Measurements from ENCODE around the gene ADORA1. TPM values are rescaled to one million over a fixed set of nuclear protein-coding genes. Genes with fewer than 3 reads are reported as not detected.

ADORA1 gene
- total RNA-seq, 1 experiment from 2014 or later: 5.7 TPM

GRCh38 chr1:203211812-203212211 is 84.3 kb downstream of the ADORA1 start:
- H3K4me3 ChIP-seq (ENCODE audit: insufficient read depth, low read depth, low read length): no peak overlapping the region

DNA sequence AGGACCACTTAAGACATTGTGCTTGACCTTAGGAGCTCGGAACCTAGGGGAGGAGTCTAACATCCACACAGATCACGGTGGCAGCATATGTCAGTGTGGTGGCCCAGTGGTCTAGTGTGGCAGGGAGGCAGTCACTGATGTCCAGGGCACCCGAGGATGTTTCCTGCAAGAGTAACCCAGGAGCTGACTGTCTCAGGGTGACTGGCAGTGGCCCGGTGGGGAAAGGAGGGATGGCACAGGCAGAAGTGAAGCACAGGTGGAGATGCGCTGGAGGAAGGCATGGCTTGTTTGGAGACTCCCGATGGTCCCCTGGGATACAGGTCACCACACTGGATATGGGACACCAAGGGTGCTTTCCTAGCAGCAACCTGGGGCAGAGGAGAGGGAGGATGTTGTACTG is 85.6 kb downstream of the ADORA1 start:
- H3K36me3 ChIP-seq (replicated peaks; ENCODE audit: control insufficient read depth, insufficient read depth, low read length): no peaks in the 10 kb centered on the region
- H3K4me3 ChIP-seq (ENCODE audit: insufficient read depth, low read depth, low read length): no peak overlapping the region
- DNase-seq: no peak
- no peaks in the 10 kb centered on the region for H3K27me3 ChIP-seq (ENCODE audit: control insufficient read depth, insufficient read depth, low read length)

More at GRCh38 chr1:203211812-203212211, 84.3 kb downstream of the ADORA1 start:
- no peaks in the 10 kb centered on the region for H3K36me3 ChIP-seq (replicated peaks; ENCODE audit: control insufficient read depth, insufficient read depth, low read length)
- no peaks in the 10 kb centered on the region for H3K27me3 ChIP-seq (ENCODE audit: control insufficient read depth, insufficient read depth, low read length)
- no peak for DNase-seq

DNA sequence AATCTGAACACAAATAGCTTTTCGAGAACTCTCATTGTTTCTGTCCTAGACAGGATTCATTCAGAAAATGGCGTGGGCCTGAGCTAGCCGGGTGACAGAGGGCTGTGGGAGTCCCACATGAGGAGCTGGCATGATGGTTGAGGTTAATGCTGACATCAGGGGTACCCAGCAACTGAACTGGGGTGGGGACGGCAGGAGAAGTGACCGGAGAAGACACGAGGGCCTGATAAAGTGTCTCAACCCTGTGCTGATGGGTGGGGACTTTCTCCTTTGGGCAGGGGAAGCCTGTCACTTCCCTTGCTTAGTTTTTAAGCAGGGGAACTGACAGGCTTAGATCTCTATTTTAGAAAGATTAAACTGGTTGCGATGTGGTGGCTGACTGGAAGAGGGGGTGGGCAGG is 87.3 kb downstream of the ADORA1 start:
- Histone ChIP-seq H3K36me3 (replicated peaks; ENCODE audit: control insufficient read depth, insufficient read depth, low read length) (no peaks in the 10 kb centered on the region), H3K4me3 (ENCODE audit: insufficient read depth, low read depth, low read length) (no peak overlapping the region), H3K27me3 (ENCODE audit: control insufficient read depth, insufficient read depth, low read length) (no peaks in the 10 kb centered on the region)
- DNase-seq: no peak

GRCh38 chr1:203215573-203215972 is 88.0 kb downstream of the ADORA1 start:
- no peak for DNase-seq
- Histone ChIP-seq H3K4me3 (ENCODE audit: insufficient read depth, low read depth, low read length) (no peak overlapping the region), H3K36me3 (replicated peaks; ENCODE audit: control insufficient read depth, insufficient read depth, low read length) (no peaks in the 10 kb centered on the region), H3K27me3 (ENCODE audit: control insufficient read depth, insufficient read depth, low read length) (no peaks in the 10 kb centered on the region)

DNA sequence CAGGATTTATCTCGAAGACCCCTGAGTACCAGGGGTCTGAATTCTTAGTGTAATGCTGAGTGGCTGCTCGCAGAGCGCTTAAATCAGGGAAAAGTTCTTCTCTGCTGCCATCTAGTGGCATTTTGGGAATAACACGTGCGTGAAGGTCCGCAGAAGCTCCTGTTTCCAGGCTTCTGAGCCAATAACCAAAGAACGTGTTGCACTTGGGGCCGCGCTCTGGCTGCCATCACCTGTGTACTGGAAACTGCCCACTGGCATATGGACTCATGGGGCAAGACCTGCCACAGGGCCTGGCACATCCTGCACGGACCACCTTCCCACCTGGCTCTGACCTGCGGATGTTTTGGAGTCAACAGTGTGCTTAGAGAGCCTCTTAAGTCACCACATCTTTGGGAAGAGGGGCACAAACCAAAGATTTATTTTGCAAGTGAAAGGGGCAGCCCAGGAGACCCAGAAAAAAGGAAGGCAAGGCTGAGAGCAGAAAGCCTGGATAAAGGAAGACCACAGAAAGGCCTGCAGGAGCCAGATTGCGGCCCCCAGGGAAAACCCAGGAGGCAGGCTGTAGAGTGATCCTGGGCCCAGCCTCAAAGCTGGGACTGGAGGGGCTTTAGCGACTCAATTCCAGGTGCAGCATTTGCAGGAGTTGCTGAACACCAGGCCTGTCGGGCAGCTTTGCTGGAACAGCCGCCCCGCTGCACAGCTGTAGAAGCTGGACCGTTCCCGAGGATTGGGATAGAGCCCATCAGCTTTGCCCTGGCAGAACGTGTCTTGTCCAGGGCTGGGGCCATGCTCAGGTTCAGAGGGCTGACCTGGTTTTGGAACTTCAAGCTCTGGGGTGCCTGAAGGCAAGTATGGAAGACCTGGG is 89.0 kb downstream of the ADORA1 start:
- H3K36me3 ChIP-seq (replicated peaks; ENCODE audit: control insufficient read depth, insufficient read depth, low read length): no peaks in the 10 kb centered on the region
- no peak overlapping the region for H3K4me3 ChIP-seq (ENCODE audit: insufficient read depth, low read depth, low read length)
- peak; percentile 80 for DNase-seq
- H3K27me3 ChIP-seq (ENCODE audit: control insufficient read depth, insufficient read depth, low read length): no peaks in the 10 kb centered on the region

Other genes with a start within 250 kb of the ADORA1 start
- 4.1 and 8.5 TPM in 2 replicates for gene RABIF, start 238.6 kb upstream of the ADORA1 start, total RNA-seq (2014; rRNA removed; shearing (Covaris generic))
- 45.7 and 49.8 TPM in 2 replicates for gene KLHL12, start 200.5 kb upstream of the ADORA1 start, total RNA-seq (2014; rRNA removed; shearing (Covaris generic))
- gene ADIPOR1, start 169.4 kb upstream of the ADORA1 start, total RNA-seq (2014; rRNA removed; shearing (Covaris generic)): 133 and 134 TPM in 2 replicates
- 22.5 and 22.8 TPM in 2 replicates for gene CYB5R1, start 160.5 kb upstream of the ADORA1 start, total RNA-seq (2014; rRNA removed; shearing (Covaris generic))
- gene TMEM183A, start 120.4 kb upstream of the ADORA1 start, total RNA-seq (2014; rRNA removed; shearing (Covaris generic)): 164 and 193 TPM in 2 replicates
- 3.1 and 7.4 TPM in 2 replicates for gene PPFIA4, start 101.2 kb upstream of the ADORA1 start, total RNA-seq (2014; rRNA removed; shearing (Covaris generic))
- not detected in 2 replicates for gene MYOG, start 41.7 kb upstream of the ADORA1 start, total RNA-seq (2014; rRNA removed; shearing (Covaris generic))
- not detected in 2 replicates for gene MYBPH, start 48.1 kb downstream of the ADORA1 start, total RNA-seq (2014; rRNA removed; shearing (Covaris generic))
- 0.37 and 0.42 TPM in 2 replicates for gene CHI3L1, start 59.0 kb downstream of the ADORA1 start, total RNA-seq (2014; rRNA removed; shearing (Covaris generic))
- not detected in 2 replicates for gene CHIT1, start 101.9 kb downstream of the ADORA1 start, total RNA-seq (2014; rRNA removed; shearing (Covaris generic))
- gene BTG2, start 177.8 kb downstream of the ADORA1 start, total RNA-seq (2014; rRNA removed; shearing (Covaris generic)): 7.2 and 8.7 TPM in 2 replicates
- gene FMOD, start 223.4 kb downstream of the ADORA1 start, total RNA-seq (2014; rRNA removed; shearing (Covaris generic)): not detected in 2 replicates

All from H7 (cell line).